PC-3 (cell line): ENCODE results near the gene AFG3L2.

ENCODE experiments used
- CTCF ChIP-seq: fragments of 300-600 bp; sonication (generic); conservative IDR thresholded peaks from 2 replicates; pipeline ENCODE4 v1.5.1; 2017; ENCODE audit warnings: antibody characterized with exemption, low read depth, mild to moderate bottlenecking, low read length
- EZH2 ChIP-seq: fragments of 300-600 bp; sonication (generic); IDR thresholded peaks from one replicate; pipeline ENCODE4 v1.6.1; 2017; ENCODE audit warnings: antibody characterized with exemption, mild to moderate bottlenecking, low read length; ENCODE audit not compliant: unreplicated experiment
- EZH2phosphoT487 ChIP-seq: fragments of 300-600 bp; sonication (generic); IDR thresholded peaks from 2 replicates; pipeline ENCODE4 v1.6.1; 2018; ENCODE audit warnings: mild to moderate bottlenecking, antibody characterized with exemption, low read length, borderline replicate concordance

GRCh38 chr18:12421732-12422131 is 44.7 kb upstream of the AFG3L2 start:
- TF ChIP-seq CTCF (no peak), EZH2 (no peak), EZH2phosphoT487 (no peak)
